Endothelial cell of umbilical vein (primary cell): ENCODE measurements around the gene WDTC1. TPM values are rescaled to one million over a fixed set of nuclear protein-coding genes. Genes with fewer than 3 reads are reported as not detected.

Source experiments
- BruUV-seq: library from RNA; stranded (reverse); fragments of 400-500 nt; replicated peaks from 2 replicates; lab custom pipeline; 2021; lab: Mats Ljungman, UMichigan
- CTCF ChIA-PET: fragments of 300-600, 350-600 bp; sonication (Branson Sonifier 250); formaldehyde crosslinking; loops from one replicate; lab custom pipeline; 2021; ENCODE audit warnings: antibody characterized with exemption, inconsistent platforms; lab: Charles Lee
- POLR2A ChIA-PET: fragments of 300-600, 350-600 bp; sonication (Branson Sonifier 250); formaldehyde crosslinking; loops from one replicate; lab custom pipeline; 2021; ENCODE audit warnings: antibody characterized with exemption, inconsistent platforms; lab: Charles Lee
- DNase-seq: peaks from one replicate; pipeline ENCODE4 v3.0.0-alpha.2; 2011; ENCODE audit warnings: low read depth, low spot score
- FAIRE-seq: peaks from 2 replicates; lab custom pipeline; 2011; peaks lifted over from hg19 to GRCh38; lab: Jason Lieb, UNC
- H2AFZ ChIP-seq: 2 replicates; pipeline ENCODE4 v1.6.0; 2012; ENCODE audit warnings: low read depth, low read length, control low read depth, inconsistent platforms
- H3K27ac ChIP-seq: 2 replicates; pipeline ENCODE4 v1.5.1; 2011; ENCODE audit warnings: low read depth, mild to moderate bottlenecking, control low read depth, low read length, moderate library complexity; ENCODE audit not compliant: insufficient read depth
- H3K27me3 ChIP-seq, 2 experiments: 2 replicates each; pipeline versions ENCODE4 v1.6.0 to v1.6.1; 2011; ENCODE audit warnings: low read length in 2 of 2, mixed read lengths in 1 of 2; ENCODE audit not compliant: control insufficient read depth in 2 of 2, insufficient read depth in 2 of 2
- H3K36me3 ChIP-seq, 2 experiments: 2 replicates in 1 of 2; 3 replicates in 1 of 2; pipeline ENCODE4 v1.5.1; 2011; ENCODE audit warnings: low read length in 2 of 2, mild to moderate bottlenecking in 1 of 2, moderate library complexity in 1 of 2; ENCODE audit not compliant: control insufficient read depth in 2 of 2, insufficient read depth in 2 of 2; ENCODE audit errors: extremely low read depth in 1 of 2
- H3K4me1 ChIP-seq: 3 replicates; pipeline ENCODE4 v1.5.1; 2011; ENCODE audit warnings: mild to moderate bottlenecking, low read length; ENCODE audit not compliant: control insufficient read depth, insufficient read depth; ENCODE audit errors: extremely low read depth
- H3K4me2 ChIP-seq: 2 replicates; pipeline ENCODE4 v1.6.1; 2011; ENCODE audit warnings: low read length, control low read depth, mixed read lengths; ENCODE audit not compliant: insufficient read depth
- H3K4me3 ChIP-seq, 3 experiments: fragments of 200-600 bp in 1 of 3; sonication (generic), shearing (Covaris generic) in 1 of 3; replicated peaks in 1 of 3; 2 replicates each; pipeline ENCODE4 v1.5.1; 2011 to 2016; ENCODE audit warnings: control low read depth in 3 of 3, low read length in 3 of 3, mild to moderate bottlenecking in 2 of 3, inconsistent platforms in 1 of 3, low read depth in 1 of 3, moderate library complexity in 1 of 3; ENCODE audit not compliant: insufficient read depth in 1 of 3
- H3K79me2 ChIP-seq: 2 replicates; pipeline ENCODE4 v1.6.0; 2012; ENCODE audit warnings: low read length, inconsistent platforms; ENCODE audit not compliant: control insufficient read depth, insufficient read depth
- H3K9ac ChIP-seq: replicated peaks from 2 replicates; pipeline ENCODE3; 2011; ENCODE audit warnings: low read length, control low read depth; ENCODE audit not compliant: insufficient read depth; ENCODE audit errors: extremely low read depth
- H3K9me1 ChIP-seq: replicated peaks from 3 replicates; pipeline ENCODE4 v1.6.0; 2011; ENCODE audit warnings: mild to moderate bottlenecking, low read length; ENCODE audit not compliant: control insufficient read depth, insufficient read depth; ENCODE audit errors: extremely low read depth
- H3K9me3 ChIP-seq: replicated peaks from 2 replicates; pipeline ENCODE4 v1.5.1; 2012; ENCODE audit warnings: low read length, inconsistent platforms; ENCODE audit not compliant: control insufficient read depth, insufficient read depth
- H4K20me1 ChIP-seq: replicated peaks from 2 replicates; pipeline ENCODE3; 2011; ENCODE audit warnings: mild to moderate bottlenecking, low read length; ENCODE audit not compliant: control insufficient read depth, insufficient read depth; ENCODE audit errors: extremely low read depth
- CTCF ChIP-seq, 2 donors: IDR thresholded peaks; 1 replicate in 1 of 2; 2 replicates in 1 of 2; pipeline ENCODE4 v1.5.1; 2011; ENCODE audit warnings: low read length in 2 of 2, mild to moderate bottlenecking in 2 of 2, moderate library complexity in 2 of 2, control low read depth in 1 of 2, inconsistent platforms in 1 of 2, low read depth in 1 of 2; ENCODE audit not compliant: insufficient read depth in 1 of 2; ENCODE audit errors: extremely low read depth in 1 of 2
- EZH2 ChIP-seq: IDR thresholded peaks from 2 replicates; pipeline ENCODE4 v1.6.1; 2012; ENCODE audit warnings: borderline replicate concordance, low read depth, mild to moderate bottlenecking, moderate library complexity, low read length, inconsistent platforms; ENCODE audit not compliant: severe bottlenecking
- GATA2 ChIP-seq: IDR thresholded peaks from 2 replicates; pipeline ENCODE4 v1.7.0; 2011; ENCODE audit warnings: low read depth, mild to moderate bottlenecking, moderate library complexity, mixed read lengths, low read length; ENCODE audit not compliant: insufficient read length, insufficient read depth
- JUN ChIP-seq: IDR thresholded peaks from 2 replicates; pipeline ENCODE4 v1.6.1; 2011; ENCODE audit warnings: borderline replicate concordance, low read depth; ENCODE audit not compliant: insufficient read length, insufficient read depth
- POLR2A ChIP-seq: IDR thresholded peaks from 2 replicates; pipeline ENCODE4 v1.6.1; 2012; ENCODE audit warnings: low read depth, mild to moderate bottlenecking, control low read depth, low read length
- POLR2AphosphoS5 ChIP-seq: IDR thresholded peaks from 2 replicates; pipeline ENCODE4 v1.6.1; 2012; ENCODE audit warnings: low read depth, mild to moderate bottlenecking, control low read depth, low read length, moderate library complexity; ENCODE audit not compliant: insufficient read depth
- dilution Hi-C: fragments of 300-500 bp; cut with MboI; formaldehyde crosslinking; loops from one replicate; pipeline ENCODE4 v1.15.0; 2019; ENCODE audit warnings: low sequenced_read_pairs; ENCODE audit not compliant: extremely low pct_ligation_motif_present
- intact Hi-C: fragments of 100-400 bp; cut with micrococcal nuclease; formaldehyde crosslinking; loops from one replicate; pipeline ENCODE4 v1.10.0; 2022
- polyA plus RNA-seq, 4 experiments: library from polyadenylated mRNA; depleted of rRNA in 3 of 4; stranded (reverse) in 3 of 4; unstranded in 1 of 4; fragments of >200 nt; gene quantifications; 2 replicates each; pipeline versions ENCODE4 v1.2.1 to v1.2.3, GENCODE V29; 2011 to 2012; ENCODE audit warnings: missing spikeins in 1 of 4
- total RNA-seq: library from RNA; stranded (reverse); gene quantifications from 2 replicates; pipeline ENCODE4 v1.2.3, GENCODE V29; 2021

Gene WDTC1
- total and polyA plus RNA-seq, 2 donors (not counting 3 experiments of a cell fraction or from before 2014, with no cell fraction given) = 15.4 to 27.6 TPM

DNA sequence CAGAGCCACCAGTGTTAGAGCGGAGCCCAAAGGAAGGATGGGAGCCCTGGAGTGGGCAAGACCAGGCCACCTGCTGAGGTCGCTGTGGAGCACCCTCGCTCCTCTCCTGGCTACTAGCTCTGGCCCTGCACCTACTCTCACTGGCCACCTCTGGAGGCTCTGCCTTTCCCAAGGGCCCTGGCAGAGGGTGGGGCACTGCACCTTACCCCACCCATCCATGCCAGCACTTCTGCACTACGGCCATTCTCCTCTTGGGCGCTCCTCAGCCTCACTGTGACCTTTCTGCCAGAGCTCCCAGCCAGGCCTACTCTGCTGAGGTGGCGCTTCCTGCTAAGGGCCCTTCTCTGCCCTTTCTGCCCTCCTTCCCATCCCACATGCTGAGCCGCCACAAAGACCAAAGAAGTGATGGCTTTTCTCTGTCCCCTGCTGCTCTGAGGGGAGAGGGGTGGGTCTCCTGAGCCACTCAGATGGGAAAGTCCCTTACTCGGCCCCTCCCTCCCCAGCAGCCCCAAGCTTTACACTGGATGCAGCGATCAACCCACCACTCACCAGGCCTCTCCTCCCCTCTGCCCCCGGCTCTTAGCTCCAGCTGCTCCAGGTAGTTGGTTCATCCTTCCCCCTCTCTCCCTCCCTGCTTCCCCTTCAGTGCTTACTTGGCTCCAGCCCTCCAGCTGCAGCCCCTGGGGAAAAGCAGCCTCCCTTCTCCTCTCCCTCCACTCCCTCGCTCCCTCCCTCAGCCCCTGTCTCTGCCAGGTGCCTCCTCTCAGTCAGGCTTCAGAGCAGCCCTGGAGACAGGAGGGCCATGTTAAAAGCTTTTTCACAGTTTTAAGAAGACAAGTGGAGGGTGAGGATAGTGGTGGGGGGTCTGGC lies 72.7 kb downstream of the WDTC1 start:
- Histone ChIP-seq H3K9ac (no peak overlapping the region), H3K27me3 (no peaks in the 10 kb centered on the region), H3K4me2 (no peak overlapping the region), H3K36me3 (no peaks in the 10 kb centered on the region), H3K4me3 (no peak overlapping the region), H2AFZ (no peak overlapping the region), H3K9me1 (no peaks in the 10 kb centered on the region), H3K4me1 (no peaks in the 10 kb centered on the region), H3K9me3 (no peaks in the 10 kb centered on the region), H3K27ac (no peak overlapping the region), H4K20me1 (no peaks in the 10 kb centered on the region), H3K79me2 (no peaks in the 10 kb centered on the region)
- DNase-seq (no peak), FAIRE-seq (no peak)
- intact Hi-C loops = no loop called here
- ChIA-PET CTCF (interaction anchor here (0.6 to 3.8 kb wide), 10 partner anchors 10 to 88 kb away, joined by 3 to 30 read pairs (median 4); partner anchors contain the start of gene MAP3K6), POLR2A (no interaction called here)
- dilution Hi-C loops = no loop called here
- no peak for TF ChIP-seq POLR2A
- TF ChIP-seq POLR2AphosphoS5 = no peak
- no peak for TF ChIP-seq GATA2
- peak in 1 of 2 donors; percentile 13 for TF ChIP-seq CTCF (IDR thresholded peaks at IDR 0.05; ENCODE audit: extremely low read depth in 1 of 2, insufficient read depth in 1 of 2, low read depth in 1 of 2, low read length in 2 of 2)
- TF ChIP-seq EZH2 = no peak
- no peak for TF ChIP-seq JUN
- BruUV-seq = TSS peak; percentile 50
